WTC11 (cell line): Measurements from ENCODE around the gene RBM24. TPM values are rescaled to one million over a fixed set of nuclear protein-coding genes. Genes with fewer than 3 reads are reported as not detected.

ENCODE experiments used
- ATAC-seq: fragments of 200-7000 bp; cut with Tn5 transposase; 2 replicates; pipeline ENCODE4 v1.10.0; 2021; ENCODE audit warnings: mild to moderate bottlenecking, moderate library complexity
- CTCF ChIA-PET: fragments of 300-600 bp; sonication (Branson Sonifier 250); formaldehyde crosslinking; loops from one replicate; lab custom pipeline; 2021; ENCODE audit warnings: antibody characterized with exemption; lab: Charles Lee
- POLR2A ChIA-PET: fragments of 350-600 bp; sonication (Branson Sonifier 250); formaldehyde crosslinking; loops from one replicate; lab custom pipeline; 2021; ENCODE audit warnings: antibody characterized with exemption; lab: Charles Lee
- DNase-seq: peaks from one replicate; pipeline ENCODE4 v3.0.0; 2021; ENCODE audit warnings: low spot score
- H3K27ac Mint-ChIP-seq: 2 replicates; pipeline ENCODE4 v1.8.0; 2021; ENCODE audit warnings: mixed read lengths
- H3K27me3 Mint-ChIP-seq: 2 replicates; pipeline ENCODE4 v1.8.0; 2021; ENCODE audit warnings: low read depth, mild to moderate bottlenecking, moderate library complexity, mixed read lengths
- H3K36me3 Mint-ChIP-seq: 2 replicates; pipeline ENCODE4 v1.8.0; 2021; ENCODE audit warnings: mixed read lengths
- H3K4me1 Mint-ChIP-seq: 2 replicates; pipeline ENCODE4 v1.8.0; 2022; ENCODE audit warnings: mixed read lengths
- H3K4me3 Mint-ChIP-seq: 2 replicates; pipeline ENCODE4 v1.8.0; 2021; ENCODE audit warnings: mild to moderate bottlenecking, moderate library complexity, mixed read lengths
- H3K9me3 Mint-ChIP-seq: 2 replicates; pipeline ENCODE4 v1.8.0; 2021; ENCODE audit warnings: mixed read lengths
- FOXJ3 ChIP-seq: sonication (generic); formaldehyde crosslinking; IDR thresholded peaks from 2 replicates; pipeline ENCODE4 v1.9.0; 2021; ENCODE audit warnings: missing genetic modification reagents, mild to moderate bottlenecking, borderline replicate concordance
- GTF2I ChIP-seq: fragments of 250-450 bp; sonication (Bioruptor Pico); conservative IDR thresholded peaks from 2 replicates; pipeline ENCODE4 v1.4.0; 2021; ENCODE audit warnings: mild to moderate bottlenecking
- IRF2 ChIP-seq: sonication (generic); formaldehyde crosslinking; IDR thresholded peaks from 2 replicates; pipeline ENCODE4 v1.8.0; 2022; ENCODE audit warnings: low read depth, missing genetic modification reagents, borderline replicate concordance
- JAZF1 ChIP-seq: fragments of 250-450 bp; sonication (Bioruptor Pico); IDR thresholded peaks from 2 replicates; pipeline ENCODE4 v1.9.0; 2021; ENCODE audit warnings: moderate library complexity, mild to moderate bottlenecking, inconsistent platforms
- KAT7 ChIP-seq: sonication (generic); formaldehyde crosslinking; IDR thresholded peaks from 2 replicates; pipeline ENCODE4 v1.8.1; 2023; ENCODE audit warnings: missing genetic modification reagents, mild to moderate bottlenecking, borderline replicate concordance
- NR2C2 ChIP-seq: sonication (generic); formaldehyde crosslinking; IDR thresholded peaks from 2 replicates; pipeline ENCODE4 v1.8.0; 2022; ENCODE audit warnings: mild to moderate bottlenecking, missing genetic modification reagents
- OVOL2 ChIP-seq: fragments of 250-450 bp; sonication (Bioruptor Pico); IDR thresholded peaks from 2 replicates; pipeline ENCODE4 v1.9.0; 2021; ENCODE audit warnings: mild to moderate bottlenecking, borderline replicate concordance
- PREB ChIP-seq: sonication (generic); formaldehyde crosslinking; IDR thresholded peaks from 2 replicates; pipeline ENCODE4 v1.8.1; 2022; ENCODE audit warnings: mild to moderate bottlenecking, missing genetic modification reagents, moderate library complexity, borderline replicate concordance
- TCF7 ChIP-seq: sonication (generic); formaldehyde crosslinking; IDR thresholded peaks from 2 replicates; pipeline ENCODE4 v1.8.0; 2022; ENCODE audit warnings: mild to moderate bottlenecking, low read depth, missing genetic modification reagents, moderate library complexity
- ZNF138 ChIP-seq: sonication (generic); formaldehyde crosslinking; conservative IDR thresholded peaks from 2 replicates; pipeline ENCODE4 v1.8.1; 2022; ENCODE audit warnings: mild to moderate bottlenecking, moderate library complexity, missing genetic modification reagents
- ZNF281 ChIP-seq: sonication (generic); formaldehyde crosslinking; IDR thresholded peaks from 2 replicates; pipeline ENCODE4 v1.8.0; 2023; ENCODE audit warnings: mild to moderate bottlenecking, missing genetic modification reagents
- ZNF671 ChIP-seq: fragments of 250-450 bp; sonication (Bioruptor Pico); IDR thresholded peaks from 2 replicates; pipeline ENCODE4 v1.8.0; 2021; ENCODE audit warnings: mild to moderate bottlenecking
- ZSCAN18 ChIP-seq: fragments of 250-450 bp; sonication (Bioruptor Pico); IDR thresholded peaks from 2 replicates; pipeline ENCODE4 v2.1.2; 2022; ENCODE audit warnings: mild to moderate bottlenecking, moderate library complexity
- total RNA-seq: library from RNA; stranded (reverse); gene quantifications from 3 replicates; pipeline ENCODE4 v1.2.3, GENCODE V29; 2021
- TF ChIP-seq, protein P1 (sequence below): sonication (generic); formaldehyde crosslinking; IDR thresholded peaks from 2 replicates; pipeline ENCODE4 v1.8.0; 2022; ENCODE audit warnings: mild to moderate bottlenecking, missing genetic modification reagents
- TF ChIP-seq, protein P2 (sequence below): sonication (generic); formaldehyde crosslinking; IDR thresholded peaks from 2 replicates; pipeline ENCODE4 v1.8.0; 2023; ENCODE audit warnings: missing genetic modification reagents

The RBM24 gene
- total RNA-seq, 1 experiment from 2014 or later, result 0.63 TPM

- TF ChIP-seq PREB (CRISPR knock-in tag) (no peak), JAZF1 (CRISPR knock-in tag) (no peak), ZSCAN18 (CRISPR knock-in tag) (no peak)
- TF ChIP-seq, all 79 proteins: peak for 0
Observed at GRCh38 chr6:17336425-17336824, 55.3 kb downstream of the RBM24 start (continued).

- no peaks in the 10 kb centered on the region for H3K4me1 Mint-ChIP-seq
- H3K27me3 Mint-ChIP-seq, result no peaks in the 10 kb centered on the region
- POLR2A ChIA-PET, result no interaction called here
- CTCF ChIA-PET, result no interaction called here
- ATAC-seq (no peak), DNase-seq (no peak)
- H3K9me3 Mint-ChIP-seq, result peaks cover 37% of the 10 kb centered on the region
- no peaks in the 10 kb centered on the region for H3K36me3 Mint-ChIP-seq
- H3K4me3 Mint-ChIP-seq, result no peak overlapping the region
- H3K27ac Mint-ChIP-seq, result no peak overlapping the region
- TF ChIP-seq NR2C2 (CRISPR knock-in tag), result no peak
- TF ChIP-seq IRF2 (CRISPR knock-in tag), result no peak
Observed at GRCh38 chr6:17339308-17339670, 58.1 kb downstream of the RBM24 start.

GRCh38 chr6:17341117-17341805 is 60.1 kb downstream of the RBM24 start:
- Mint-ChIP-seq H3K9me3 (peaks cover 36% of the 10 kb centered on the region), H3K27ac (no peak overlapping the region), H3K4me1 (no peaks in the 10 kb centered on the region), H3K36me3 (no peaks in the 10 kb centered on the region), H3K4me3 (no peak overlapping the region), H3K27me3 (no peaks in the 10 kb centered on the region)
- TF ChIP-seq, protein P1, sequence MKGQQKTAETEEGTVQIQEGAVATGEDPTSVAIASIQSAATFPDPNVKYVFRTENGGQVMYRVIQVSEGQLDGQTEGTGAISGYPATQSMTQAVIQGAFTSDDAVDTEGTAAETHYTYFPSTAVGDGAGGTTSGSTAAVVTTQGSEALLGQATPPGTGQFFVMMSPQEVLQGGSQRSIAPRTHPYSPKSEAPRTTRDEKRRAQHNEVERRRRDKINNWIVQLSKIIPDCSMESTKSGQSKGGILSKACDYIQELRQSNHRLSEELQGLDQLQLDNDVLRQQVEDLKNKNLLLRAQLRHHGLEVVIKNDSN, result no peak
- TF ChIP-seq ZNF281 (CRISPR knock-in tag) (no peak), ZSCAN18 (CRISPR knock-in tag) (no peak), ZNF671 (CRISPR knock-in tag) (no peak)
- CTCF ChIA-PET, result no interaction called here
- DNase-seq (no peak), ATAC-seq (no peak)
- POLR2A ChIA-PET, result no interaction called here

GRCh38 chr6:17341891-17342290 is 60.7 kb downstream of the RBM24 start:
- ChIA-PET POLR2A (no interaction called here), CTCF (no interaction called here)
- Mint-ChIP-seq H3K9me3 (peaks cover 31% of the 10 kb centered on the region), H3K27me3 (no peaks in the 10 kb centered on the region), H3K4me1 (no peaks in the 10 kb centered on the region)
- TF ChIP-seq ZNF138 (CRISPR knock-in tag) (no peak), GTF2I (no peak), KAT7 (CRISPR knock-in tag) (no peak), OVOL2 (no peak), FOXJ3 (CRISPR knock-in tag) (no peak), TCF7 (CRISPR knock-in tag) (no peak)
- TF ChIP-seq, protein P2, sequence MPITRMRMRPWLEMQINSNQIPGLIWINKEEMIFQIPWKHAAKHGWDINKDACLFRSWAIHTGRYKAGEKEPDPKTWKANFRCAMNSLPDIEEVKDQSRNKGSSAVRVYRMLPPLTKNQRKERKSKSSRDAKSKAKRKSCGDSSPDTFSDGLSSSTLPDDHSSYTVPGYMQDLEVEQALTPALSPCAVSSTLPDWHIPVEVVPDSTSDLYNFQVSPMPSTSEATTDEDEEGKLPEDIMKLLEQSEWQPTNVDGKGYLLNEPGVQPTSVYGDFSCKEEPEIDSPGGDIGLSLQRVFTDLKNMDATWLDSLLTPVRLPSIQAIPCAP (CRISPR knock-in tag), result no peak
- TF ChIP-seq, all 79 proteins: peak for 0
- H3K4me3 Mint-ChIP-seq, result no peak overlapping the region
- H3K27ac Mint-ChIP-seq, result no peak overlapping the region
- DNase-seq (no peak), ATAC-seq (no peak)
- H3K36me3 Mint-ChIP-seq, result no peaks in the 10 kb centered on the region
